HepG2 (cell line): ENCODE measurements around the gene UBE2D4. TPM values are rescaled to one million over a fixed set of nuclear protein-coding genes. Genes with fewer than 3 reads are reported as not detected.
A peak's percentile ranks its signal among the peaks of the same experiment; 100 is the strongest.

Experiments used
- CBX1 ChIP-seq: IDR thresholded peaks from one replicate; pipeline ENCODE4 v1.6.1; 2016; ENCODE audit warnings: antibody characterized with exemption, low read depth
- CENPX ChIP-seq: sonication (generic); formaldehyde crosslinking; IDR thresholded peaks from 2 replicates; pipeline ENCODE4 v1.9.0; 2021; ENCODE audit warnings: mild to moderate bottlenecking, missing genetic modification reagents, moderate library complexity
- CHD2 ChIP-seq: IDR thresholded peaks from 2 replicates; pipeline ENCODE4 v1.6.1; 2011; ENCODE audit warnings: low read depth, low read length, improper control_type of control experiment
- GATA4 ChIP-seq: sonication (generic); IDR thresholded peaks from 2 replicates; pipeline ENCODE4 v1.6.1; 2016; ENCODE audit warnings: antibody characterized with exemption, low read depth, borderline replicate concordance
- HES4 ChIP-seq: sonication (generic); formaldehyde crosslinking; IDR thresholded peaks from 2 replicates; pipeline ENCODE4 v1.9.0; 2021; ENCODE audit warnings: mild to moderate bottlenecking, missing genetic modification reagents, borderline replicate concordance
- KDM5A ChIP-seq: fragments of 200-600 bp; sonication (generic); IDR thresholded peaks from 2 replicates; pipeline ENCODE4 v1.7.0; 2018; ENCODE audit warnings: antibody characterized with exemption, mild to moderate bottlenecking, low read length, borderline replicate concordance
- KLF13 ChIP-seq: sonication (generic); formaldehyde crosslinking; IDR thresholded peaks from 2 replicates; pipeline ENCODE4 v1.4.0; 2020; ENCODE audit warnings: mild to moderate bottlenecking, missing genetic modification reagents
- MED13 ChIP-seq: sonication (generic); formaldehyde crosslinking; IDR thresholded peaks from 2 replicates; pipeline ENCODE4 v1.5.0; 2020; ENCODE audit warnings: missing genetic modification reagents
- MTF2 ChIP-seq: sonication (generic); formaldehyde crosslinking; IDR thresholded peaks from 2 replicates; pipeline ENCODE4 v1.5.0; 2020; ENCODE audit warnings: missing genetic modification reagents, borderline replicate concordance
- POGZ ChIP-seq: sonication (generic); formaldehyde crosslinking; IDR thresholded peaks from 2 replicates; pipeline ENCODE4 v1.4.0; 2020; ENCODE audit warnings: mild to moderate bottlenecking, missing genetic modification reagents
- RBAK ChIP-seq: sonication (generic); formaldehyde crosslinking; IDR thresholded peaks from 2 replicates; pipeline ENCODE4 v1.5.1; 2020; ENCODE audit warnings: mild to moderate bottlenecking, missing genetic modification reagents
- SRF ChIP-seq: IDR thresholded peaks from 2 replicates; pipeline ENCODE4 v1.6.1; 2011; ENCODE audit warnings: mild to moderate bottlenecking, low read depth, low read length, moderate library complexity
- ZBTB38 ChIP-seq: sonication (generic); formaldehyde crosslinking; IDR thresholded peaks from 2 replicates; pipeline ENCODE4 v1.5.1; 2020; ENCODE audit warnings: mild to moderate bottlenecking, missing genetic modification reagents
- ZKSCAN8 ChIP-seq: IDR thresholded peaks from 2 replicates; pipeline ENCODE4 v1.6.1; 2016; ENCODE audit warnings: borderline replicate concordance, missing genetic modification reagents, missing compliant biosample characterization
- ZNF180 ChIP-seq: sonication (generic); formaldehyde crosslinking; IDR thresholded peaks from 2 replicates; pipeline ENCODE4 v1.4.0; 2020; ENCODE audit warnings: low read depth, missing genetic modification reagents, borderline replicate concordance
- ZNF264 ChIP-seq: sonication (generic); formaldehyde crosslinking; IDR thresholded peaks from 2 replicates; pipeline ENCODE4 v1.4.0; 2020; ENCODE audit warnings: missing genetic modification reagents
- ZNF329 ChIP-seq: sonication (generic); formaldehyde crosslinking; IDR thresholded peaks from 2 replicates; pipeline ENCODE4 v1.9.0; 2021; ENCODE audit warnings: low read depth, mild to moderate bottlenecking, missing genetic modification reagents
- ZNF33B ChIP-seq: sonication (generic); formaldehyde crosslinking; IDR thresholded peaks from 2 replicates; pipeline ENCODE4 v1.5.1; 2020; ENCODE audit warnings: mild to moderate bottlenecking, missing genetic modification reagents
- ZNF546 ChIP-seq: sonication (generic); formaldehyde crosslinking; conservative IDR thresholded peaks from 2 replicates; pipeline ENCODE4 v1.8.1; 2023; ENCODE audit warnings: mild to moderate bottlenecking, missing genetic modification reagents
- ZNF552 ChIP-seq: sonication (generic); formaldehyde crosslinking; IDR thresholded peaks from 2 replicates; pipeline ENCODE4 v1.9.0; 2022; ENCODE audit warnings: missing genetic modification reagents, mild to moderate bottlenecking, borderline replicate concordance
- ZNF569 ChIP-seq: sonication (generic); formaldehyde crosslinking; IDR thresholded peaks from 2 replicates; pipeline ENCODE4 v1.5.0; 2020; ENCODE audit warnings: mild to moderate bottlenecking, missing genetic modification reagents, moderate library complexity, borderline replicate concordance
- ZNF724P ChIP-seq: sonication (generic); formaldehyde crosslinking; IDR thresholded peaks from 2 replicates; pipeline ENCODE4 v1.8.0; 2022; ENCODE audit warnings: missing genetic modification reagents, borderline replicate concordance
- ZNF737 ChIP-seq: sonication (generic); formaldehyde crosslinking; IDR thresholded peaks from 2 replicates; pipeline ENCODE4 v1.5.0; 2020; ENCODE audit warnings: missing genetic modification reagents, mild to moderate bottlenecking, borderline replicate concordance
- ZNF841 ChIP-seq: sonication (generic); formaldehyde crosslinking; IDR thresholded peaks from 2 replicates; pipeline ENCODE4 v1.8.1; 2023; ENCODE audit warnings: missing genetic modification reagents, borderline replicate concordance
- polyA plus RNA-seq, 8 experiments: library from polyadenylated mRNA; depleted of rRNA in 3 of 8; stranded (reverse) in 7 of 8; unstranded in 1 of 8; fragments of >200 nt; fragmentation: Illumina TruSeq in 4 of 8; extraction: Trizol in 4 of 8; gene quantifications; 2 replicates each; pipeline versions ENCODE4 v1.2.1 to v1.2.3, GENCODE V29; 2011 to 2016; ENCODE audit warnings: low read depth in 4 of 8, missing spikeins in 1 of 8, mixed read lengths in 1 of 8; ENCODE audit not compliant: insufficient read depth in 1 of 8
- total RNA-seq, 5 experiments: library from RNA; depleted of rRNA; stranded (reverse); fragments of >200 nt; fragmentation: Illumina TruSeq; extraction: Trizol; gene quantifications; 2 replicates each; pipeline ENCODE4 v1.2.3, GENCODE V29; 2016; ENCODE audit warnings: low read depth in 1 of 5
- TF ChIP-seq, protein P1 (sequence below): sonication (generic); formaldehyde crosslinking; IDR thresholded peaks from 2 replicates; pipeline ENCODE4 v1.8.0; 2022; ENCODE audit warnings: missing genetic modification reagents, low read depth, mild to moderate bottlenecking, borderline replicate concordance
- TF ChIP-seq, protein P2 (sequence below), 2 experiments: sonication (generic) in 1 of 2; formaldehyde crosslinking in 1 of 2; IDR thresholded peaks; 2 replicates each; pipeline versions ENCODE4 v1.4.0 to v1.6.1; 2016 to 2020; ENCODE audit warnings: borderline replicate concordance in 1 of 2, low read depth in 1 of 2, mild to moderate bottlenecking in 1 of 2, missing genetic modification reagents in 1 of 2

Gene UBE2D4
- total and polyA plus RNA-seq, 2 of the 13 experiments (the other 11 are each of a cell fraction or from before 2014, with no cell fraction given) = 9.9 to 16.0 TPM

DNA sequence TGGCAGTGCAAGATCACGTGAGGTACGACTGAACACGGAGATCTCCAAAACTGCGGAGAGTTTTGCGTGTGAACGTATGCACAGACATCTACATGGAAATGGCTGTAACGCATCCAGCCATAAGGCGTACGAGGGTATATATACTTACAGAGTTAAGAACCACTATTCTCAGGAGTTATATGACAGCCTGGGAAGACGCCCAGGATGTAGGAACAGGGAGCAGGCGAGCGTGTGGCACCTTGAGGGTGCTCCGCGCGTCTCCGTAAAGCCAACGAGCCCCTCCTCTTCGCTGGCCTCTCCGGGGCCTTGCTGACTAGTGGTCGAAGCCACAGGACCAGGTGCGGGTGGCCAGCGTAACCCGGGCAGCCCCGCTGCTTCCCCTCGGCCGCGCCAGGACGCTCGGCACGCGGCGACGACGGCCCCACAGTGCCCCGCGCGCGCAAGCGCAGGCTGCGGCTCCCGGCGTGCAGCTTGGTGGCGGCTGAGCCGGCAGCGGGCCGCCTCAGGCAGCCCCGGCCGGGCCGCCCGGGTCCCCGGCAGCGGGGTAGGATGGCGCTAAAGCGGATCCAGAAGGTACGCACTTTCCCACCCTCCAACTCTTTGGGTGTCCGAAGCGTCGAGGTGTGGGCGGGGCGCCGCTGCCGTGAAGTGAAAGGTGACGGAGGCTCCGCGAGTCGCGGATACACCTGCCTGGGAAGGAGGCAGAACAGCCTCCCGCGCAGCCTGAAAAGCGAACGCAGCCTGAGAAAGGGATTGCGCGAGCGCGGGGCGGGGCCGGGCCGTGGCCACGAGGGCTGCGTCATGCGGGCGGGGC, at the start of gene UBE2D4 (continued):
- TF ChIP-seq KDM5A (no peak), KLF13 (peak; percentile 72; the same call in 1 of the 2 replicates), POGZ (peak; percentile 45; the same call in 1 of the 2 replicates), ZNF180 (CRISPR knock-in tag) (no peak; the same call in 1 of the 2 replicates), MTF2 (CRISPR knock-in tag) (no peak), RBAK (CRISPR knock-in tag) (no peak), MED13 (CRISPR knock-in tag) (peak; percentile 76), ZBTB38 (CRISPR knock-in tag) (peak; percentile 79), ZNF546 (CRISPR knock-in tag) (peak; percentile 54; the same call in 1 of the 2 replicates), SRF (no peak), ZKSCAN8 (CRISPR knock-in tag) (0 out of 2 replicates have a peak, but pooled peaks have one; percentile 15), CBX1 (peak; percentile 80), GATA4 (peak; percentile 58; the same call in 1 of the 2 replicates), ZNF724P (CRISPR knock-in tag) (peak; percentile 90), ZNF33B (CRISPR knock-in tag) (peak; percentile 89), CHD2 (no peak), ZNF841 (CRISPR knock-in tag) (no peak; the same call in 1 of the 2 replicates), HES4 (CRISPR knock-in tag) (peak; percentile 98), ZNF264 (peak; percentile 45; the same call in 1 of the 2 replicates), ZNF552 (CRISPR knock-in tag) (peak; percentile 63; the same call in 1 of the 2 replicates), ZNF329 (peak; percentile 90; the same call in 1 of the 2 replicates), CENPX (CRISPR knock-in tag) (no peak), ZNF737 (no peak), ZNF569 (CRISPR knock-in tag) (0 out of 2 replicates have a peak, but pooled peaks have one; percentile 29)
- TF ChIP-seq, protein P1, sequence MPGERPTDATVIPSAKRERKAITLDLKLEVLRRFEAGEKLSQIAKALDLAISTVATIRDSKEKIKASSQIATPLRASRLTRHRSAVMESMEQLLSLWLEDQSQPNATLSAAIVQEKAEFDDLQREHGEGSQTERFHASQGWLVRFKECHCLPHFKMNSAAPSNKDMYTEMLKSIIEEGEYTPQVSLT (CRISPR knock-in tag) = peak; percentile 95; the same call in 1 of the 2 replicates
- TF ChIP-seq, protein P2, sequence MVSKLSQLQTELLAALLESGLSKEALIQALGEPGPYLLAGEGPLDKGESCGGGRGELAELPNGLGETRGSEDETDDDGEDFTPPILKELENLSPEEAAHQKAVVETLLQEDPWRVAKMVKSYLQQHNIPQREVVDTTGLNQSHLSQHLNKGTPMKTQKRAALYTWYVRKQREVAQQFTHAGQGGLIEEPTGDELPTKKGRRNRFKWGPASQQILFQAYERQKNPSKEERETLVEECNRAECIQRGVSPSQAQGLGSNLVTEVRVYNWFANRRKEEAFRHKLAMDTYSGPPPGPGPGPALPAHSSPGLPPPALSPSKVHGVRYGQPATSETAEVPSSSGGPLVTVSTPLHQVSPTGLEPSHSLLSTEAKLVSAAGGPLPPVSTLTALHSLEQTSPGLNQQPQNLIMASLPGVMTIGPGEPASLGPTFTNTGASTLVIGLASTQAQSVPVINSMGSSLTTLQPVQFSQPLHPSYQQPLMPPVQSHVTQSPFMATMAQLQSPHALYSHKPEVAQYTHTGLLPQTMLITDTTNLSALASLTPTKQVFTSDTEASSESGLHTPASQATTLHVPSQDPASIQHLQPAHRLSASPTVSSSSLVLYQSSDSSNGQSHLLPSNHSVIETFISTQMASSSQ (IDR thresholded peaks at IDR 0.05; ENCODE audit: low read depth) = no peak
- TF ChIP-seq, protein P2 (CRISPR knock-in tag; IDR thresholded peaks at IDR 0.05; ENCODE audit: borderline replicate concordance) = peak; percentile 68
